ENCODE data around the gene IRS1. TPM values are rescaled to one million over a fixed set of nuclear protein-coding genes. Genes with fewer than 3 reads are reported as not detected.

The IRS1 gene
- polyA plus RNA-seq, 4 donors = 13.0 to 16.0 (median 13.8) TPM

- DNase-seq (ENCODE audit: low read depth in 4 of 4, low spot score in 3 of 4) = no peak
Observed at GRCh38 chr2:226760412-226761194, 39.0 kb downstream of the IRS1 start.

DNA sequence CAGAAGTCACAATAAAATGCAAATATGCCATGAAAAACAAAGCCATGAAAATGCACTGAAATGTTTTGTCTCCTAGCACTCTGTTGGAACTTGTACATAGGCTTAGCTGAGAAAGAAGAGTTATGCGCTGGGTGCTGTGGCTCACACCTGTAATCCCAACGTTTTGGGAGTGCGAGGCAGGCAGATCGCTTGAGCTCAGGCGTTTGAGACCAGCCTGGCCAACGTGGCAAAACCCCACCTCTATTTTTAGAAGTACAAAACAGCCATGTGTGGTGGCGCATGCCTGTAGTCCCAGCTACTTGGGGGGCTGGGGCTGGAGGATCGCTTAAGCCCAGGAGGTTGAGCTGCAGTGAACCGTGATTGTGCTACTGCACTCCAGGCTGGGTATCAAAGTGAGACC lies 39.9 kb downstream of the IRS1 start:
- no peak for DNase-seq (ENCODE audit: low read depth in 4 of 4, low spot score in 3 of 4)

GRCh38 chr2:226758921-226759640 lies 40.5 kb downstream of the IRS1 start:
- no peak for DNase-seq (ENCODE audit: low read depth in 4 of 4, low spot score in 3 of 4)

GRCh38 chr2:226756131-226756530 lies 43.5 kb downstream of the IRS1 start:
- no peak for DNase-seq (ENCODE audit: low read depth in 4 of 4, low spot score in 3 of 4)

DNA sequence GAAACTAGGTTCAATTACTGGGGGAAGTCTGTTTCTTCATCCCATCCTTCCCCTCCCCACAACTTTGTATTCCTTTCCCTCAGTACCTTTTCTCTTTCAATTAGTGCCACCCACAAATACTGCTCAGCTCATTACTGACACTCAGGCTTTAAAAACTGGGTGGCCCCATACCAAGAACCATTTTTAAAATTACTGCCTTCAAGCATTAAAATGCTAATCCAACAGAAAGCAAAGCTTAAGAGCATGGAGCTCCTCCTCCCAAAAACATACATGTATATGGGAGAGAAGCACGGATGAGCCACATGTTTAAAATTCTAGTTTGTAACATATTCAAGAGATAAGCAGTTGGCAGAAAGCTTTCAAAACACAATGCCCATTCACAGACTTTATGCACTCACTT lies 44.0 kb downstream of the IRS1 start:
- DNase-seq (ENCODE audit: low read depth in 4 of 4, low spot score in 3 of 4) = no peak

- no peak for DNase-seq (ENCODE audit: low read depth in 4 of 4, low spot score in 3 of 4)
Observed at GRCh38 chr2:226754821-226755604, 44.6 kb downstream of the IRS1 start.

DNA sequence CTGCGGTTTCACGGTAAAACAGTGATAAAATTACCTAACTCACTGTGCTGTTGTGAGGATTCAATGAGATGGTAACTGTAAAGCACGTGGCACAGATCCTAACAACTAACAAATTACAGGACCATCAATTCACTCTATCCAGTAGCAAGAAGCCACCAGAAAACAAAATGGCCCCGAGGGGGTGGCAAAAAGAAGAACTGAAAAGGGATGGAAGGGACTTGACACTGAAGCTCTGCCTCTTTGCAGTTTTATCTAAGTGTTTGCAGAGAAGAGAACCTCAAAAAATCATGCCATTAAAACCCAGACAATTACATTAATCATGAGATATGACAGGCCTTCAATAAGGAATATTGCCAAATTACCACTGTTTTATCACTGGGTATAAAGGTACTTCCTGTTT lies 46.7 kb downstream of the IRS1 start:
- DNase-seq (ENCODE audit: low read depth in 4 of 4, low spot score in 3 of 4) = no peak

- no peak for DNase-seq (ENCODE audit: low read depth in 4 of 4, low spot score in 3 of 4)
Observed at GRCh38 chr2:226747288-226747687, 52.3 kb downstream of the IRS1 start.

DNA sequence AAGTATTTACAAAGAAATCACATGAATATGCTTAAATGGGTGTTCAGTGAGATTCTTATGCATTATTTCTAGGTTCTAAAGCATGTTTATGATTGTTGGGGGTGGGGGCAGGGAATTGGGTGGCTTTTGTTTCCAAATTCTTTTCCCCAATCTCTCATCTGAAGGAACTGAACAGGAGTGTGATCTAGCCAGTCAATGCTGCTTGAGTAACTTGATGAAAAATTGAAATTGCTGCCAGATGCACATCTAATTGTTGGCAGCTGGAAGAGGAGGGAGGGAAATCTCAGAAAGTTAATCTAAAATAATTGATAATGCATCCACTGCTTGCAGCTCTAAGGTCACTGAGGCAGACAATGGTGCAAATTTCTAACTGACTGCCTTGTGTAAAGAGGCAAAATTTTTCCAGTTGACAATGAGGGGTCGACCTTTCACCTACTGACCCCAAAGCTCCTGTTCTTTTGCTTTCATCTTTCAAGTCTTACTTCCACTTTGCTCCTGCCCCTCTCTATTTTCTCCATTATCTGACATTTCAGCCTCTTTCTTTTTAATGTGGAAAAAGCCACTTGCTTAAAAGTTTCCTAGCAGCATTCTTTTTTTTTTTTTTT lies 53.3 kb downstream of the IRS1 start:
- DNase-seq (ENCODE audit: low read depth in 4 of 4, low spot score in 3 of 4) = no peak

- no peak for DNase-seq (ENCODE audit: low read depth in 4 of 4, low spot score in 3 of 4)
Observed at GRCh38 chr2:226743915-226744314, 55.7 kb downstream of the IRS1 start.

GRCh38 chr2:226742347-226742746 lies 57.3 kb downstream of the IRS1 start:
- DNase-seq (ENCODE audit: low read depth in 4 of 4, low spot score in 3 of 4) = no peak

DNA sequence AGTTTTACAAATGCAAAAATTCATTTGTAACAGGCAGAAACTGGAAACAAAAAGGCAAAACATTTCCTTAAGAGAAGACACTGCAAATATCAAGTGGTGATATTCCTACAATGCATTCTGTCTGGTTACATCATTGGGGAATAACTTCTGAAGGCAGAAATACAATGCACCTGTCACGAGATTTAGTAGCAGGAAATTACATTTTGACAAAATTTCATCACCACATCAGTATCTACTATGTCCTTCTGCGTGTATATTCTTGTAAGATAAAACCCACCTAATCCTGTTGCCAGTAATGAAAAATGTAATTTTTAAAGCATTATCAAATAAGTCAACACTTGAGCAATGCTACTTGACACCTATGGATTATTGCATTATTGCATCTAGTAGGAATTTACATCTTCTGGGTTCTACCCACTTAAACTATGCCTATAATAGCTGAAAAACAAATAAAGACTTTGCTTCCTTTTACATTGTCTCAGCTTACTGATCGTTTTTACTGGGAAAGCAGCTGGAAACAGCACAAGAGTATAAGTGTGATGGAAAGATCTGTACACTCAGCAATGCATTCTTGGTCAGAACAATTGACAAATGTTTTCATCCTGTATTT lies 59.5 kb downstream of the IRS1 start:
- no peak for DNase-seq (ENCODE audit: low read depth in 4 of 4, low spot score in 3 of 4)

DNA sequence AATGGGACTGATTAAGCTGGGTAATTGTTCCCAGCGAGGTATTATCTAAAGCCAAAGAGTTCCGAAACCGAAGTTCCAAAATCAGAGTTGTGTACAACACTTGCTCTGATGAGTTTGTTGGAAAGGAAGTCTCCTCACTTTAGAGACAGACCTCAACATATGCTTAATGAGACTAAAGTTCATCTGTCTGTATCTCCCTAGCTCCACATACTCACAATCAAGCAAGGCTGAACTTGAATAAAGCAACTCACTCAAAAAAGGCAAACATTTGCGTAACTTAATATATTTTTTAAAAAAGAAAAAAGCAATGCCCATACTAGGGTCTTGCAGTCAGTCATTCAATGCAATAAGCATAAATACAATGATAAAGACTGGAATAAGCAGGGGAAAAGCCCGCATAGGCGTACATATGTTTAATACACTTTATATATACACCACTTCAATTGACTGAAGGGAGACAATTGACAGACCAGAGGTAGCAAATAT lies 60.0 kb downstream of the IRS1 start:
- no peak for DNase-seq (ENCODE audit: low read depth in 4 of 4, low spot score in 3 of 4)

GRCh38 chr2:226738821-226739544 lies 60.6 kb downstream of the IRS1 start:
- DNase-seq (ENCODE audit: low read depth in 4 of 4, low spot score in 3 of 4) = no peak

GRCh38 chr2:226738191-226738820 lies 61.3 kb downstream of the IRS1 start:
- no peak for DNase-seq (ENCODE audit: low read depth in 4 of 4, low spot score in 3 of 4)

- DNase-seq (ENCODE audit: low read depth in 4 of 4, low spot score in 3 of 4) = no peak
Observed at GRCh38 chr2:226736382-226736781, 63.2 kb downstream of the IRS1 start.

DNA sequence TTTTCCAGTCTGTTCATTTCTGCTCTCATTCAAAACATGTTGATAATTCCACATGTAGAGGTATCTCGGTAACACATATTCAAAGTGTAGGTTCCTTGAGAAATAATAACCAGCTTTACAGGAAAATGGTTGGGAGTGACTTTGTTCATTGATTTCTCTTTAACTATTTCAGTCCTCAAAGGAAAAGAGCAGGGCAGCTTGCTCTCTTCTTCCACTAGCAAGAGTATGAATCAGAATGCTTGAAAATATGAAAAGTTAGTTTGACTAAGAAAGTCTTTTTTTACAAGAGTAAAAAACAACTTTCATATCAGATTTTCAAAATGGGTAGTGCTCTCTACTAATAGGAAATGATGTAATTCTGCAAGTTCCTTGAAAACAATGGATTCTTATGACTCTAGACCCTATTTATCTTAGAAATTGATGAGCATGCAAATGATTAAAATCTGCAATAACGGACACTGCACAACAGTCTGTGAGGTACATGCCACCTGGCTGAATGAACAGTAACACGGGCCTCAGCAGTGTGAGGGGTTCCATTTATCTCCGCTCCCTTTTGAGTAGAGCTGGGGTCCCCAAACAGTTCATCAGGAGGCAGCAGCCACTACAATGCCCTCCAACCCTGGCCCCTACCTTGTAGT lies 65.6 kb downstream of the IRS1 start:
- DNase-seq (ENCODE audit: low read depth in 4 of 4, low spot score in 3 of 4) = no peak

GRCh38 chr2:226733189-226733858 lies 66.3 kb downstream of the IRS1 start:
- DNase-seq (ENCODE audit: low read depth in 4 of 4, low spot score in 3 of 4) = no peak

Measured in left renal pelvis (tissue), 4 donors.